ENCODE measurements around the gene ISY1. TPM values are rescaled to one million over a fixed set of nuclear protein-coding genes. Genes with fewer than 3 reads are reported as not detected.

The ISY1 gene
- total RNA-seq, 4 donors from 2014 or later, result 4.1 to 39.3 (median 22.3) TPM

DNA sequence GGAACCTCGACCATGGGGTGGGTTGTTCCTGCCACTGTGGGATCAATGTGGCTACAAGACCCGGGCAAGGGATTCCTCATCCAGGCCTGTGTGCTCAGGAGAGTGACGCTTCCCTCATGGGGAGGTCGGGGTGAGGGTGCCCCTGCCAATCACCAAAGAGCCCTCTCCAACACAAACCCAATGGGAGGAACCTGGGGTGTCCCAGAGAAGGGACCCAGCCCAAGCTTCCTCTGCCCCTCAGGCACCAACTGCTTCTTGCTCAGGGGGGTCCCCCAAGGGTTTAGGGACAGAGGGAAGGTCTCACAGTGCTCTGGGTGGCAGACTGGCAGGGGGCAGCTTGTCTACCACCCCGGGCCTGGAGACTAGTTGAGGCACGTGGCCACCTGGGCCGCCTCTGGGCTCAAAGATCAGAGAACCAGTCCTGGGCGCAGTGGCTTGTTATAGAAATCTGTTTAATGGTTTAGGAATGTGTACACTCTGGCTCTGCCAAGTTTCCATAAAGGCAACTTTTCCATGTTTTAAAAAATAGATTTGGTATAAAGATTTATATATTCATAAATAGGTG is 73.6 kb downstream of the ISY1 start:
- Histone ChIP-seq H3K9me3 (no peaks in the 10 kb centered on the region), H3K27ac (peak overlapping the region; percentile 90 to 98), H3K4me1 (no peaks in the 10 kb centered on the region), H3K27me3 (no peaks in the 10 kb centered on the region), H3K4me3 (no peak overlapping the region), H3K36me3 (no peaks in the 10 kb centered on the region)
- TF ChIP-seq CTCF (IDR thresholded peaks at IDR 0.05) (peak in 1 of 4 experiments; percentile 3), POLR2A (IDR thresholded peaks at IDR 0.05) (no peak)
- intact Hi-C loops (cut with DNase I; ENCODE audit: low total_unique reads), result no loop called here
- DNase-seq, result peak; percentile 67 to 73

DNA sequence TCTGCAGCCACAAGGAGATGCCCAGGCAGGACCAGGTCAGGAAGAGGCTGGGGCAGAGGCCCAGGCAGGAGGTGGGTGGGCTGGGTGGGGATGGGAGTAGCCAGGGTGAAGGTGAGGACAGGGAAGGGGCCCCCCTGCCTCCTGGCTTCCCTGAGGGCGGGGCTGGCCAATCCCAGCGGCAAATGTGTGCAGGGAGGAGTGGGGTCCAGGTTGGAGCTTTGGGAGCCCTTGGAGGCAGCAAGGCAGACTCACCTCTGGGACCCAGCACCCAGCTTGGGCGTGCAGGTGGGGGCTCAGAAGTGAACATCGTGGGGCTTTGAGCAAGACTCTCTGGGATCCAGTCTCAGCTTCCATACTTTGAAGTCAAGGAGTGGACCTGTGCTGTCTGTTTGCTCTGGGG is 75.0 kb downstream of the ISY1 start:
- intact Hi-C loops (cut with DNase I; ENCODE audit: low total_unique reads), result no loop called here
- TF ChIP-seq CTCF (IDR thresholded peaks at IDR 0.05), result no peak
- no peak for TF ChIP-seq POLR2A (IDR thresholded peaks at IDR 0.05)
- no peak for DNase-seq
- Histone ChIP-seq H3K36me3 (no peaks in the 10 kb centered on the region), H3K4me3 (no peak overlapping the region), H3K4me1 (no peaks in the 10 kb centered on the region), H3K27me3 (no peaks in the 10 kb centered on the region), H3K27ac (peak overlapping the region; percentile 90 to 98), H3K9me3 (no peaks in the 10 kb centered on the region)

GRCh38 chr3:129085165-129085715 is 75.6 kb downstream of the ISY1 start:
- Histone ChIP-seq H3K4me3 (no peak overlapping the region), H3K4me1 (no peaks in the 10 kb centered on the region), H3K27me3 (no peaks in the 10 kb centered on the region), H3K27ac (no peak overlapping the region), H3K36me3 (no peaks in the 10 kb centered on the region), H3K9me3 (no peaks in the 10 kb centered on the region)
- no peak for TF ChIP-seq POLR2A (IDR thresholded peaks at IDR 0.05)
- no peak for TF ChIP-seq CTCF (IDR thresholded peaks at IDR 0.05)
- intact Hi-C loops (cut with DNase I; ENCODE audit: low total_unique reads), result no loop called here
- no peak for DNase-seq

DNA sequence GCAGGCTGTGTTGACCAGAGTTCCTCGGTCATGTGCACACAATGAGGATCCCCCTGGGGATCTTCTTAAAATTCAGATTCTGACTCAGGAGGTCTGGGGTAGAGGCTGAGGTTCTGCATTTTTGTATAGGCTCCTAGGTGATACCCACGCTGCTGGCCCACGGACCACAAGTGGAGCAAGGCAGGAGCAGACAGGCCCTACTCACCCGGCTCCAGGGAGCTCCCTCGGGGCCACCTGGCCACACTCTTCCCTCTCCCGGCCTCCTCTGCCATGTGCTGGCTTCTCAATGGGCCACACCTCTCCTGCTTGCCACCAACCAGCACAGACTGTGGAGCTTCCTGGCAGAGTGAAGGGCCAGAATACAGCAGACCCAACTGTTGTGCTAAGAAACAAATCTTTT is 76.4 kb downstream of the ISY1 start:
- intact Hi-C loops (cut with DNase I; ENCODE audit: low total_unique reads), result no loop called here
- no peak for DNase-seq

More for the DNA sequence above, 76.4 kb downstream of the ISY1 start:
- H3K36me3 ChIP-seq, result no peaks in the 10 kb centered on the region
- H3K27ac ChIP-seq, result no peak overlapping the region
- no peak overlapping the region for H3K4me3 ChIP-seq
- H3K27me3 ChIP-seq, result no peaks in the 10 kb centered on the region
- no peaks in the 10 kb centered on the region for H3K4me1 ChIP-seq
- no peaks in the 10 kb centered on the region for H3K9me3 ChIP-seq
- TF ChIP-seq POLR2A (IDR thresholded peaks at IDR 0.05), result no peak
- no peak for TF ChIP-seq CTCF (IDR thresholded peaks at IDR 0.05)
